GM12875 (cell line): ENCODE data around the gene TRAF2.

ENCODE experiments used
- H3K4me3 ChIP-seq: one replicate; pipeline ENCODE4 v1.5.1; 2011; ENCODE audit warnings: low read depth, low read length, control low read depth
- TF ChIP-seq, protein P1 (sequence below): IDR thresholded peaks from 2 replicates; pipeline ENCODE4 v1.5.1; 2011; ENCODE audit warnings: low read depth, mild to moderate bottlenecking, control low read depth, inconsistent platforms, low read length, moderate library complexity, borderline replicate concordance; ENCODE audit not compliant: insufficient read depth

TRAF2 gene

DNA sequence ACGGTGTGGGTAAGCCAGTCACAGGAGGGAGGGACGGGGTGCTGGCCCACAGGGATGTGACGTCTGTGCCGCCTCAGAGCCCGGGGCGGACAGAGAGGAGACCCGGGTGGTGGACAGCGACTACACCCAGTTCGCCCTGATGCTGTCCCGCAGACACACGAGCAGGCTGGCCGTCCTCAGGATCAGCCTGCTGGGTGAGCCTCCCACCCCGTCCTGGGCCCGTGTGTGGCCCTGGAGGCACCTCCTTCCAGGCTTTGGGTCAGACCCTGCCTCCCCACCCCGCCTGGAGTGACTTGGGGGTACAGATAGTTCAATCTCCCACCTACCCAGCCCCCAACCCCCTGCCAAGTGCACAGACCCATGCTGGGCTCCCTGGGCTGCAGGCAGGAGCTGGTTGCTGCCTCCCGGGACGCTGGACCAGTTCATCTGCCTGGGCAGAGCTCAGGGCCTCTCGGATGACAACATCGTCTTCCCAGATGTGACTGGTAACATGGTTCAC is 67.5 kb downstream of the TRAF2 start:
- TF ChIP-seq, protein P1, sequence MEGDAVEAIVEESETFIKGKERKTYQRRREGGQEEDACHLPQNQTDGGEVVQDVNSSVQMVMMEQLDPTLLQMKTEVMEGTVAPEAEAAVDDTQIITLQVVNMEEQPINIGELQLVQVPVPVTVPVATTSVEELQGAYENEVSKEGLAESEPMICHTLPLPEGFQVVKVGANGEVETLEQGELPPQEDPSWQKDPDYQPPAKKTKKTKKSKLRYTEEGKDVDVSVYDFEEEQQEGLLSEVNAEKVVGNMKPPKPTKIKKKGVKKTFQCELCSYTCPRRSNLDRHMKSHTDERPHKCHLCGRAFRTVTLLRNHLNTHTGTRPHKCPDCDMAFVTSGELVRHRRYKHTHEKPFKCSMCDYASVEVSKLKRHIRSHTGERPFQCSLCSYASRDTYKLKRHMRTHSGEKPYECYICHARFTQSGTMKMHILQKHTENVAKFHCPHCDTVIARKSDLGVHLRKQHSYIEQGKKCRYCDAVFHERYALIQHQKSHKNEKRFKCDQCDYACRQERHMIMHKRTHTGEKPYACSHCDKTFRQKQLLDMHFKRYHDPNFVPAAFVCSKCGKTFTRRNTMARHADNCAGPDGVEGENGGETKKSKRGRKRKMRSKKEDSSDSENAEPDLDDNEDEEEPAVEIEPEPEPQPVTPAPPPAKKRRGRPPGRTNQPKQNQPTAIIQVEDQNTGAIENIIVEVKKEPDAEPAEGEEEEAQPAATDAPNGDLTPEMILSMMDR, result no peak
- no peak overlapping the region for H3K4me3 ChIP-seq

DNA sequence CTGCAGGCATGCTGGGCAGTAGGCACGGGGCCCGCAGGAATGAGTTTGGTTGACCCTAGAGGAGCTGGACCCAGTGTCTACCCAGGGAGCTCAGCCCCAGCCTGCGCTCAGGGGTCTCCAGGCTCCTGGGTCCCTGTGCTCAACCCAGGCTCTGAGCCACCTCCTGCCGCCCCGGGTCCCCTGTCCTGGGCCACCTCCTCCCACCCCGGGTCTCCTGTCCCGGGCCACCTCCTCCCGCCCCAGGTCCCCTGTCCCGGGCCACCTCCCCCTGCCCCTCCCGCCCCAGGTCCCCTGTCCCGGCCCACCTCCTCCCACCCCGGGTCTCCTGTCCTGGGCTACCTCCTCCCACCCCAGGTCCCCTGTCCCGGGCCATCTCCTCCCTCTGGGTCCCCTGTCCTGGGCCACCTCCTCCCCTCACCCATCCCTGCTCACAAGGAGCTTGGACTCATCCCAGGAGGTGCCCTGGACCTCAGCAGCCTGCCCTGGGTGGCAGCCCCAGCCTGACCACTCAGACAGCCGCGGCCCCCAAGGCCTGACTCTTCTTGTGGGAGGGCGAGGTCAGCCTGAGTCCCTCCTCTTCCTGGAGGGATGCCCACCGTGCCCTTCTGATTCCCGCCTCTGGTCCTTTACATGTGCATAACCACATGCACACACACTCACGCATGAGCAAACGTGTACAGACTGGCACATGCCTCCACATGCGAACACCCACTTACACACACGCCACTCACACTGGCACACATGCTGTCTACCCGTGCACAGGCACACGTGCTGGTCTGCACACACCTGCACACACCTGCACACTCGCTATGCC is 68.2 kb downstream of the TRAF2 start:
- H3K4me3 ChIP-seq, result no peak overlapping the region
- TF ChIP-seq, protein P1, result no peak

DNA sequence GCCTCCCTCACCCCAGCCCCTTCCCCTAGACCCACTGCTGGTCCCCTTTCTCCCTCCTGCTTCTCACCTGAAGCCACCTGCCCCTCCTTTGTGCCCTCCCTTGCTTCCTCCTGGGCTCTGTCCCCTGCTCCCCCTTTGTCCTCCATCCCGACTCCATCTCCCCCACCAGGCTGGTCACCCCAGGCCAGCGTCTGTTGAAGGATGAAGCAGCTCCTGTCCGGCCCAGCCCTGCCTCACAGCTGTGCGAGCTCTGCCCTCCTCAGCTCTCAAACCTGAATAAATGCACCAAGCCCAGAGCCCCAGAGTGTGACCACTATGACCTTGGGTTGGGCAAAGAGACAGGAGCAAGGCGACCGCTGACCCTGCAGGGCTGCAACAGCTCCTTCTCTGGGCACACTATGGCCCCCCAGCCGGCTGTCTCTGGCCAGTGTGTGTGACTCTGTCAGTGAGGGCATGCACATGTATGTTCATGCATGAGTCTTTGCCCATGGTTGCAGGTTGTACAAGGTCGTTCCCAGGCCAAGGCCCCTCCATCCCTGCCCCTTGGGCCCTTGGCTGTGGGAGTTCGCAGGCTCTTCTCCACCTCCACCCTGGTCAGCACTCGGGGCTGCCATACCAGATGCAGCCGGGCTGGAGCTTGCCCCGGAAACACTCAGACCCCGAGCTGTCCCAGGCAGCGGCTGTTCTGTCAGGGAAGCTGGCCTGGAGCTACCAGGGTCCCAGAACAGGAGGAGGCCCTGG is 69.1 kb downstream of the TRAF2 start:
- TF ChIP-seq, protein P1, result no peak
- H3K4me3 ChIP-seq, result no peak overlapping the region

DNA sequence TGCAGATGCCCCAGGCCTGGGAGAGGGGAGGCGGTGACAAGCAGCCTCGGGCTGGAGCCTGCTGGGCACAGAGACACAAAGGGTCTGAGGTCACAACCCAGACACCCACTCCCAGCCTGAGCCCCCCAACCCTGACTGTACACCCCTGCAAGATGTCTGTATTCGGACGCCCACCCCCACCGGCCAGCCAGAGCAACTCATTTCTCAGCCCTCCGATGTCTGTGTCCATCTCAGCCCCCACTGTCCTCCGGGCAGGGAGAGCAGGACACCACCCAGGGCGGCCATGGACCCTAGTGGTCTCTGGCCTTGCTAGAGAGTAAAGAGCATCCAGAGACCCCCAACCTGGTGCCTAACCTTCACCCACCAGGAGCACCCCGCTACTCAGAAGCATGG is 69.6 kb downstream of the TRAF2 start:
- TF ChIP-seq, protein P1, result no peak

DNA sequence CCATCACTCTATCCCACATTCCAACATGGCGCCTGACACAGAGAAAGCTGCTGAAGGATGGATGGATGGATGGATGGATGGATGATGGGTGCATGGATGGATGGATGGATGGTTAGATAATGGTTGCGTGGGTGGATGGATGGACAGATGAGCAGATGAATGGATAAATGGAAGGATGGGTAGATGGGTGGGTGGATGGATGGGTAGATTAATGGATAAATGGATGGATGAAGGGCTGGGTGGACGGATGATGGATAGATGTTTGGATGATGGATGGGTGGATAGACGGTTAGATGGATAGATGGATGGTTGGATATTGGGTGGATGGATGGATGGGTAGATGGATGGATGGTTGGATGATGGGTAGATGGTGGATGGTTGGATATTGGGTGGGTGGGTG is 70.3 kb downstream of the TRAF2 start:
- H3K4me3 ChIP-seq, result no peak overlapping the region
- TF ChIP-seq, protein P1, result no peak

More for the DNA sequence above, 69.6 kb downstream of the TRAF2 start:
- H3K4me3 ChIP-seq, result no peak overlapping the region

DNA sequence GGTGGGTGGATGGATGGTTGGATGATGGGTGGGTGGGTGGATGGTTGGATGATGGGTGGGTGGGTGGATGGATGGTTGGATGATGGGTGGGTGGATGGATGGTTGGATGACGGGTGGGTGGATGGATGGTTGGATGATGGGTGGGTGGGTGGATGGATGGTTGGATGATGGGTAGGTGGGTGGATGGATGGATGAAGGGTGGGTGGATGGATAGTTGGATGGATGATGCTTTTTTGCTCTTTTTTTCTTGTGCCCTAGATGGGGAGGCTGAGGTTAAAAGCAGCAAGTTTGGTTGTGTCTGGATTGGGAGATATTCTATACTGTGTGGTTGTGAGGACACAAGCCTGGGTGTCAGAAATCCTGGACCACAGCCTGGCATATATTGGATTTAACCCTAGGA is 71.1 kb downstream of the TRAF2 start:
- H3K4me3 ChIP-seq, result no peak overlapping the region
- TF ChIP-seq, protein P1, result no peak
